HAP-1 (cell line): ENCODE measurements around the gene INSYN2B.
"Not testable (repeated sequence)": the region's sequence is repeated elsewhere in the genome, so short reads cannot be mapped to it uniquely, and the experiment has no call there.

Experiments used
- DNase-seq, 2 experiments: peaks; one replicate each; pipeline ENCODE4 v3.0.0-alpha.2; 2016 to 2020; ENCODE audit warnings: low spot score in 2 of 2
- H3K27me3 ChIP-seq: fragments of 250-450 bp; sonication (Bioruptor Pico); 2 replicates; pipeline ENCODE4 v1.5.1; 2020; ENCODE audit warnings: low read depth, mild to moderate bottlenecking, moderate library complexity
- H3K36me3 ChIP-seq: fragments of 250-450 bp; sonication (Bioruptor Pico); replicated peaks from 2 replicates; pipeline ENCODE4 v1.5.1; 2020; ENCODE audit warnings: mild to moderate bottlenecking
- H3K4me1 ChIP-seq: fragments of 250-450 bp; sonication (Bioruptor Pico); 2 replicates; pipeline ENCODE4 v1.5.1; 2020; ENCODE audit warnings: mild to moderate bottlenecking
- H3K4me3 ChIP-seq: fragments of 250-450 bp; sonication (Bioruptor Pico); 2 replicates; pipeline ENCODE4 v1.5.1; 2020; ENCODE audit warnings: mild to moderate bottlenecking, moderate library complexity
- H3K9me3 ChIP-seq: fragments of 250-450 bp; sonication (Bioruptor Pico); 2 replicates; pipeline ENCODE4 v1.5.1; 2020; ENCODE audit warnings: mild to moderate bottlenecking, moderate library complexity
- in situ Hi-C: fragments of 300-500 bp; cut with MboI; formaldehyde crosslinking; loops from 3 replicates; pipeline ENCODE4 v1.14.3; 2020; ENCODE audit warnings: low sequenced_read_pairs, inconsistent platforms, mixed read lengths

INSYN2B gene

GRCh38 chr5:169960659-169961058, 19.6 kb downstream of the INSYN2B start:
- H3K36me3 ChIP-seq, result no peaks in the 10 kb centered on the region
- H3K4me1 ChIP-seq, result no peaks in the 10 kb centered on the region
- in situ Hi-C loops, result no loop called here
- H3K27me3 ChIP-seq, result no peaks in the 10 kb centered on the region
- no peak for DNase-seq
- H3K9me3 ChIP-seq, result no peaks in the 10 kb centered on the region
- no peak overlapping the region for H3K4me3 ChIP-seq

- Histone ChIP-seq H3K27me3 (no peaks in the 10 kb centered on the region), H3K36me3 (no peaks in the 10 kb centered on the region), H3K4me1 (no peaks in the 10 kb centered on the region), H3K9me3 (no peaks in the 10 kb centered on the region), H3K4me3 (no peak overlapping the region)
- in situ Hi-C loops, result no loop called here
- DNase-seq, result no peak
Measured at GRCh38 chr5:169958278-169958677, 22.0 kb downstream of the INSYN2B start.

- no peaks in the 10 kb centered on the region for H3K4me1 ChIP-seq
- H3K27me3 ChIP-seq, result no peaks in the 10 kb centered on the region
- no peak overlapping the region for H3K4me3 ChIP-seq
- in situ Hi-C loops, result no loop called here
- no peaks in the 10 kb centered on the region for H3K9me3 ChIP-seq
- DNase-seq, result no peak
- no peaks in the 10 kb centered on the region for H3K36me3 ChIP-seq
Measured at GRCh38 chr5:169956756-169957155, 23.5 kb downstream of the INSYN2B start.

GRCh38 chr5:169956126-169956525, 24.2 kb downstream of the INSYN2B start:
- Histone ChIP-seq H3K27me3 (no peaks in the 10 kb centered on the region), H3K4me1 (no peaks in the 10 kb centered on the region)
- in situ Hi-C loops, result no loop called here

GRCh38 chr5:169954786-169955185, 25.5 kb downstream of the INSYN2B start:
- Histone ChIP-seq H3K4me1 (no peaks in the 10 kb centered on the region), H3K36me3 (no peaks in the 10 kb centered on the region), H3K9me3 (no peaks in the 10 kb centered on the region), H3K4me3 (no peak overlapping the region), H3K27me3 (no peaks in the 10 kb centered on the region)
- no peak for DNase-seq
- in situ Hi-C loops, result no loop called here

More at GRCh38 chr5:169956126-169956525, 24.2 kb downstream of the INSYN2B start:
- no peak for DNase-seq
- H3K36me3 ChIP-seq, result no peaks in the 10 kb centered on the region
- H3K9me3 ChIP-seq, result no peaks in the 10 kb centered on the region
- no peak overlapping the region for H3K4me3 ChIP-seq

GRCh38 chr5:169953196-169953595, 27.1 kb downstream of the INSYN2B start:
- H3K9me3 ChIP-seq, H3K4me1 ChIP-seq, H3K27me3 ChIP-seq, in situ Hi-C loops, H3K36me3 ChIP-seq, H3K4me3 ChIP-seq, DNase-seq: not testable (repeated sequence)

GRCh38 chr5:169950333-169950732, 30.0 kb downstream of the INSYN2B start:
- no peak for DNase-seq
- H3K27me3 ChIP-seq, result no peaks in the 10 kb centered on the region
- H3K4me1 ChIP-seq, result peaks cover 10% of the 10 kb centered on the region
- in situ Hi-C loops, result no loop called here
- H3K36me3 ChIP-seq, result no peaks in the 10 kb centered on the region
- no peaks in the 10 kb centered on the region for H3K9me3 ChIP-seq
- H3K4me3 ChIP-seq, result no peak overlapping the region

GRCh38 chr5:169946743-169947295, 33.5 kb downstream of the INSYN2B start:
- in situ Hi-C loops, result no loop called here
- Histone ChIP-seq H3K4me3 (no peak overlapping the region), H3K9me3 (no peaks in the 10 kb centered on the region), H3K4me1 (peaks cover 12% of the 10 kb centered on the region), H3K36me3 (no peaks in the 10 kb centered on the region), H3K27me3 (no peaks in the 10 kb centered on the region)
- no peak for DNase-seq

- peaks cover 12% of the 10 kb centered on the region for H3K4me1 ChIP-seq
- no peak overlapping the region for H3K4me3 ChIP-seq
- no peaks in the 10 kb centered on the region for H3K27me3 ChIP-seq
- H3K9me3 ChIP-seq, result no peaks in the 10 kb centered on the region
- in situ Hi-C loops, result no loop called here
- no peaks in the 10 kb centered on the region for H3K36me3 ChIP-seq
- DNase-seq, result peak; percentile 81 to 84
Measured at GRCh38 chr5:169945831-169946261, 34.4 kb downstream of the INSYN2B start.

- no peak overlapping the region for H3K4me3 ChIP-seq
- no peak for DNase-seq
- no peaks in the 10 kb centered on the region for H3K27me3 ChIP-seq
- in situ Hi-C loops, result no loop called here
- H3K4me1 ChIP-seq, result peaks cover 12% of the 10 kb centered on the region
- H3K9me3 ChIP-seq, result no peaks in the 10 kb centered on the region
- no peaks in the 10 kb centered on the region for H3K36me3 ChIP-seq
Measured at GRCh38 chr5:169944922-169945680, 35.2 kb downstream of the INSYN2B start.

- no peaks in the 10 kb centered on the region for H3K9me3 ChIP-seq
- peaks cover 12% of the 10 kb centered on the region for H3K4me1 ChIP-seq
- no peak for DNase-seq
- no peaks in the 10 kb centered on the region for H3K36me3 ChIP-seq
- in situ Hi-C loops, result no loop called here
- H3K4me3 ChIP-seq, result no peak overlapping the region
- H3K27me3 ChIP-seq, result no peaks in the 10 kb centered on the region
Measured at GRCh38 chr5:169944115-169944514, 36.2 kb downstream of the INSYN2B start.

- no peaks in the 10 kb centered on the region for H3K27me3 ChIP-seq
- in situ Hi-C loops, result no loop called here
- no peak overlapping the region for H3K4me3 ChIP-seq
- no peak for DNase-seq
- no peaks in the 10 kb centered on the region for H3K9me3 ChIP-seq
- peaks cover 12% of the 10 kb centered on the region for H3K4me1 ChIP-seq
- H3K36me3 ChIP-seq, result no peaks in the 10 kb centered on the region
Measured at GRCh38 chr5:169943026-169943425, 37.3 kb downstream of the INSYN2B start.

- no peak for DNase-seq
- in situ Hi-C loops, result no loop called here
- no peak overlapping the region for H3K4me3 ChIP-seq
- no peaks in the 10 kb centered on the region for H3K36me3 ChIP-seq
- H3K9me3 ChIP-seq, result no peaks in the 10 kb centered on the region
- H3K27me3 ChIP-seq, result no peaks in the 10 kb centered on the region
- peaks cover 12% of the 10 kb centered on the region for H3K4me1 ChIP-seq
Measured at GRCh38 chr5:169942181-169942580, 38.1 kb downstream of the INSYN2B start.

- in situ Hi-C loops, result no loop called here
- Histone ChIP-seq H3K27me3 (no peaks in the 10 kb centered on the region), H3K9me3 (no peaks in the 10 kb centered on the region), H3K4me1 (peaks cover 12% of the 10 kb centered on the region), H3K36me3 (no peaks in the 10 kb centered on the region), H3K4me3 (no peak overlapping the region)
- no peak for DNase-seq
Measured at GRCh38 chr5:169941542-169941941, 38.8 kb downstream of the INSYN2B start.
